KMS-11 (cell line): ENCODE results near the gene ADGRD1.

Experiments
- H2AFZ ChIP-seq: fragments of 200-600 bp; sonication (generic); 2 replicates; pipeline ENCODE4 v1.6.1; 2016; ENCODE audit warnings: antibody characterized with exemption, mixed run types, low read depth
- H3K27ac ChIP-seq: fragments of 200-600 bp; sonication (generic); 2 replicates; pipeline ENCODE4 v1.6.1; 2016; ENCODE audit warnings: mild to moderate bottlenecking, mixed run types
- H3K27me3 ChIP-seq: fragments of 200-600 bp; sonication (generic); 2 replicates; pipeline ENCODE4 v1.6.1; 2017; ENCODE audit warnings: mild to moderate bottlenecking, low read depth, mixed run types, moderate library complexity; ENCODE audit not compliant: insufficient read depth
- H3K36me3 ChIP-seq: fragments of 200-600 bp; sonication (generic); 2 replicates; pipeline ENCODE4 v1.6.1; 2017; ENCODE audit warnings: mild to moderate bottlenecking, mixed run types; ENCODE audit not compliant: insufficient read depth
- H3K4me1 ChIP-seq: fragments of 200-600 bp; sonication (generic); 2 replicates; pipeline ENCODE4 v1.6.1; 2016; ENCODE audit warnings: mild to moderate bottlenecking, low read depth, mixed run types; ENCODE audit not compliant: poor library complexity, severe bottlenecking
- H3K4me2 ChIP-seq: fragments of 200-600 bp; sonication (generic); 2 replicates; pipeline ENCODE4 v1.7.0; 2016; ENCODE audit warnings: mild to moderate bottlenecking, mixed run types
- H3K4me3 ChIP-seq: fragments of 200-600 bp; sonication (generic); IDR thresholded peaks from 2 replicates; pipeline ENCODE4 v1.6.1; 2017; ENCODE audit warnings: low read depth, low read length, mixed read lengths; ENCODE audit not compliant: insufficient read depth
- H3K79me2 ChIP-seq: fragments of 200-600 bp; sonication (generic); 2 replicates; pipeline ENCODE4 v1.6.1; 2016; ENCODE audit warnings: low read depth, mixed run types; ENCODE audit not compliant: insufficient read depth
- H3K9ac ChIP-seq: fragments of 200-600 bp; sonication (generic); 2 replicates; pipeline ENCODE4 v1.6.1; 2016; ENCODE audit warnings: mild to moderate bottlenecking, mixed run types
- H4K20me1 ChIP-seq: fragments of 200-600 bp; sonication (generic); 2 replicates; pipeline ENCODE4 v1.6.1; 2016; ENCODE audit warnings: mild to moderate bottlenecking, mixed run types; ENCODE audit not compliant: insufficient read depth
- CTCF ChIP-seq: fragments of 200-600 bp; sonication (generic); conservative IDR thresholded peaks from 2 replicates; pipeline ENCODE4 v1.6.1; 2017; ENCODE audit warnings: low read depth, mild to moderate bottlenecking, antibody characterized with exemption, low read length, moderate library complexity, mixed read lengths

ADGRD1 gene

GRCh38 chr12:131077931-131078391, 124.3 kb downstream of the ADGRD1 start:
- Histone ChIP-seq H3K36me3 (no peaks in the 10 kb centered on the region), H2AFZ (no peak overlapping the region), H3K9ac (no peak overlapping the region), H3K27me3 (no peaks in the 10 kb centered on the region), H3K4me3 (no peak overlapping the region), H3K79me2 (no peaks in the 10 kb centered on the region), H3K4me2 (no peak overlapping the region), H4K20me1 (no peaks in the 10 kb centered on the region), H3K27ac (no peak overlapping the region), H3K4me1 (no peaks in the 10 kb centered on the region)
- no peak for TF ChIP-seq CTCF

GRCh38 chr12:131082290-131083194, 128.8 kb downstream of the ADGRD1 start:
- no peak overlapping the region for H2AFZ ChIP-seq
- H3K79me2 ChIP-seq: no peaks in the 10 kb centered on the region
- H3K27me3 ChIP-seq: no peaks in the 10 kb centered on the region
- H4K20me1 ChIP-seq: no peaks in the 10 kb centered on the region
- H3K9ac ChIP-seq: no peak overlapping the region
- H3K4me3 ChIP-seq: no peak overlapping the region
- H3K4me2 ChIP-seq: no peak overlapping the region
- no peaks in the 10 kb centered on the region for H3K4me1 ChIP-seq
- H3K27ac ChIP-seq: no peak overlapping the region
- H3K36me3 ChIP-seq: no peaks in the 10 kb centered on the region
- TF ChIP-seq CTCF: no peak

- Histone ChIP-seq H3K4me3 (no peak overlapping the region), H3K27me3 (no peaks in the 10 kb centered on the region), H2AFZ (no peak overlapping the region), H3K4me1 (no peaks in the 10 kb centered on the region), H3K27ac (no peak overlapping the region), H3K4me2 (no peak overlapping the region), H4K20me1 (no peaks in the 10 kb centered on the region), H3K36me3 (no peaks in the 10 kb centered on the region), H3K79me2 (no peaks in the 10 kb centered on the region), H3K9ac (no peak overlapping the region)
- no peak for TF ChIP-seq CTCF
These were observed 130.8 kb downstream of the ADGRD1 start for GRCh38 chr12:131084341-131085011.

GRCh38 chr12:131085125-131085815, 131.6 kb downstream of the ADGRD1 start:
- H3K4me1 ChIP-seq: no peaks in the 10 kb centered on the region
- no peak for TF ChIP-seq CTCF
- no peak overlapping the region for H3K27ac ChIP-seq
- H3K36me3 ChIP-seq: no peaks in the 10 kb centered on the region
- H3K79me2 ChIP-seq: no peaks in the 10 kb centered on the region
- no peak overlapping the region for H3K4me2 ChIP-seq
- H3K27me3 ChIP-seq: no peaks in the 10 kb centered on the region
- no peak overlapping the region for H3K9ac ChIP-seq
- no peak overlapping the region for H3K4me3 ChIP-seq
- no peak overlapping the region for H2AFZ ChIP-seq
- no peaks in the 10 kb centered on the region for H4K20me1 ChIP-seq
